ENCODE measurements around the gene PER2. TPM values are rescaled to one million over a fixed set of nuclear protein-coding genes. Genes with fewer than 3 reads are reported as not detected.

Gene PER2
- total and polyA plus RNA-seq, 4 donors: 5.5 to 9.9 (median 9.3) TPM

DNA sequence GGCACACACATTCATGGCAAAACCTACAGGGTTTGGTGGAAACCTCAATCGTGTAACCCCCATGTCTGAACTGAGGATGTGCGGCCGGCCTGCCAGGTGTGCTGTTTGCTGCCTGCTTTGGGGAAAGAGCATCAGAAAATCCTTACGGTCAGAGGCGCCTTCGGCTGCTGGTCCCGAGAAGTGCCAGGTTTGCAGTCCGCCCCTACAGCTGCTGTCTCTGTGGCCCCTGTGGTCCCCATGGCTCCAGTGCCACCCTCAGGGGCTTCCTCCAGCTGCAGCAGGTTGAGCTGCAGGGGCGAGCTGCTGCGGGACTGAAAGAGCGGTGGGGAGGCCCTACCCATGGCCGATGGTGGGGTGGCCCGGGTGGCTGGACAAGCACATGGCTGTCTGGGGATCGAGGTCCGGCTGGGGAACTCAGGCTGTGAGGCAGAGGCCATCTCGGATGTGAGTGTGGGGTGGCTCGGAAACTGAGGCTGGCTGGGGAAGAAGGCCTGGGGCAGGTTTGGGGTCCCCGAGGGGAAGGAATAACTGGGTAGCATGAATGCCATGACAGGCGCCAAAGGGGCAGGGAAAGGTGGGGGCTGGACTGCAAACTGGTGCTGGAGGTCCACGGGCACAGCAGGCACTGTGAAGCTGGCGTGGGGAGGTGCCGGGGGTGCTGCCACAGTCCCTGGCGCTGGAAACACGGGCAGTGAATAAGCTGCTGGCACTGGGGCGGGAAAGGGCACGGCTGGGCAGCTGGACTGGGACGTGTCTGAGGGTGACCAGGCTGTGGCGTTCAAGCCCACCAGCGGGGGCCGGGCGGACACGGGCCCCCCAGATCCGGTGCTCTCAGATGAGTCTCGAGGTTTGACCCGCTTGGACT, 35.4 kb downstream of the PER2 start:
- Histone ChIP-seq H3K9me3 (ENCODE audit: control insufficient read depth, insufficient read depth, low read length) (no peaks in the 10 kb centered on the region), H3K4me3 (ENCODE audit: low read depth, low read length) (no peak overlapping the region), H3K36me3 (ENCODE audit: control insufficient read depth, insufficient read depth, low read length) (peaks cover 92% of the 10 kb centered on the region), H3K27me3 (ENCODE audit: control insufficient read depth, insufficient read depth, low read length) (no peaks in the 10 kb centered on the region), H3K4me1 (ENCODE audit: control insufficient read depth, insufficient read depth, low read length) (no peaks in the 10 kb centered on the region), H3K27ac (ENCODE audit: low read depth, low read length) (no peak overlapping the region)
- 97% methylated on average over 35 of the region's 35 CpGs for WGBS (ENCODE audit: insufficient coverage)
- DNase-seq (ENCODE audit: low read depth in 4 of 6, low spot score in 6 of 6): no peak

DNA sequence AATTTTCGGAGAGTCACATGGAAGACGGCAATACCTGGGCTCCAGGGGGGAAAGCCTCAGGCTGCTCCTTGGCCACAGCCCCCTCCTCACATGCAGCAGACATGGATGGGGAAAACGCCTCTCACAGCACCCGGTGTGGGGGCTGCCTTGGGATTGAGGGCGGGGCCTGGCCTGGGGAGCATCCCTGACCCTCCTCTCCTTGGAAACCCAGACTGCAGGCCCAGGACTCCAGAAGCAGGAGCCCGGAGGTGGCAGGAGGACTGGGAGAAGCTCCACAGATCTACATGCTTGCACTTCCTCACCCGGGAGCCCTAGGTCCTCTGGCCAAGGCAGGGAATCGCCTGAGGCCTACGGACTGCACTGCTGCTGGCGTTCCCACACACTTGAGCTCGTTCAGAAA, 36.4 kb downstream of the PER2 start:
- peaks cover 92% of the 10 kb centered on the region for H3K36me3 ChIP-seq (ENCODE audit: control insufficient read depth, insufficient read depth, low read length)
- no peak overlapping the region for H3K27ac ChIP-seq (ENCODE audit: low read depth, low read length)
- H3K4me3 ChIP-seq (ENCODE audit: low read depth, low read length): no peak overlapping the region
- no peaks in the 10 kb centered on the region for H3K4me1 ChIP-seq (ENCODE audit: control insufficient read depth, insufficient read depth, low read length)
- no peaks in the 10 kb centered on the region for H3K9me3 ChIP-seq (ENCODE audit: control insufficient read depth, insufficient read depth, low read length)
- 89% methylated on average over 9 of the region's 11 CpGs for WGBS (ENCODE audit: insufficient coverage)
- H3K27me3 ChIP-seq (ENCODE audit: control insufficient read depth, insufficient read depth, low read length): no peaks in the 10 kb centered on the region
- DNase-seq (ENCODE audit: low read depth in 4 of 6, low spot score in 6 of 6): no peak

DNA sequence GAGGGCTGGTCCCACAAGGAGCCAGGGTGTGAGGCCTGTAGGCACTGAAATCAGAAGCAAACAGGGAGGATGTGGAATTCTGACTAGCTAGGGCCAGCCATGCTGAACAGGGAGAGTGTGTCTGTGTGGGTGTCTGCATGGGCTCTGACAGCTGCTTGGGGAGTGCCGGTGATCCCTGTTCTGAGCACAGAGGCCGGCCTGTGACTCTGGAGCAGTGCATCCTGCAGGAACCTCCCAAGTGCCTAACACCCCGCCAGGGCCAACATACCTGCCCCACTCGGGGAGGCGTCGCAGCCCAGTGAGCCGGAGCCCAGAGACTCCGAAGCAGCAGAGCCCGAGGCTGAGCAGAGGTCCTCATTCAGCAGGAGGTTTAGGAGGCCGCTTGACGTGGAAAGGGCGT, 37.1 kb downstream of the PER2 start:
- DNase-seq (ENCODE audit: low read depth in 4 of 6, low spot score in 6 of 6): no peak
- H3K27me3 ChIP-seq (ENCODE audit: control insufficient read depth, insufficient read depth, low read length): no peaks in the 10 kb centered on the region
- H3K4me1 ChIP-seq (ENCODE audit: control insufficient read depth, insufficient read depth, low read length): no peaks in the 10 kb centered on the region
- H3K27ac ChIP-seq (ENCODE audit: low read depth, low read length): no peak overlapping the region
- H3K9me3 ChIP-seq (ENCODE audit: control insufficient read depth, insufficient read depth, low read length): no peaks in the 10 kb centered on the region
- peaks cover 91% of the 10 kb centered on the region for H3K36me3 ChIP-seq (ENCODE audit: control insufficient read depth, insufficient read depth, low read length)
- 95% methylated on average over 12 of the region's 12 CpGs for WGBS (ENCODE audit: insufficient coverage)
- no peak overlapping the region for H3K4me3 ChIP-seq (ENCODE audit: low read depth, low read length)

DNA sequence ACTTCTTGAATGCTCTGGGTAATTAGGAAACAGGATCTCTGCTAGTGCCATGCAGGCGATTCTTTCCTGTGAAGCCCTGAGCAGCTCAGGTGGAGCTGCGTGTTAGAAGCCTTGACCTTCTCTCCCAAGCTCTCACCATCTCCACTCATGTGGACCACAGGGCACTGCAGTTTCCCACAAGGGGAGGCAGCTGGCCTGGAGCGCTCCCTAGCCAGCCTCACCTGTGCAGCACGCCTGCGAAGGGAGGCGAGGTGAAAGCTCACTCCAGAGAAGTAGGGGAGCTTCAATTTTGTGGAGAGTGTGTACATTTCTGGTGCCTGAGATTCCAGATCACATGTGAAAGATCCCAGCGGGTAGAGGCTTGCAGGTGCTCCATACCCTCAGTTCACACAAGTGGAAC, 37.5 kb downstream of the PER2 start:
- Histone ChIP-seq H3K36me3 (ENCODE audit: control insufficient read depth, insufficient read depth, low read length) (peaks cover 89% of the 10 kb centered on the region), H3K9me3 (ENCODE audit: control insufficient read depth, insufficient read depth, low read length) (no peaks in the 10 kb centered on the region), H3K4me3 (ENCODE audit: low read depth, low read length) (no peak overlapping the region), H3K27ac (ENCODE audit: low read depth, low read length) (no peak overlapping the region), H3K4me1 (ENCODE audit: control insufficient read depth, insufficient read depth, low read length) (no peaks in the 10 kb centered on the region), H3K27me3 (ENCODE audit: control insufficient read depth, insufficient read depth, low read length) (no peaks in the 10 kb centered on the region)
- WGBS (ENCODE audit: insufficient coverage): 85% methylated on average over 6 of the region's 7 CpGs
- DNase-seq (ENCODE audit: low read depth in 4 of 6, low spot score in 6 of 6): no peak

DNA sequence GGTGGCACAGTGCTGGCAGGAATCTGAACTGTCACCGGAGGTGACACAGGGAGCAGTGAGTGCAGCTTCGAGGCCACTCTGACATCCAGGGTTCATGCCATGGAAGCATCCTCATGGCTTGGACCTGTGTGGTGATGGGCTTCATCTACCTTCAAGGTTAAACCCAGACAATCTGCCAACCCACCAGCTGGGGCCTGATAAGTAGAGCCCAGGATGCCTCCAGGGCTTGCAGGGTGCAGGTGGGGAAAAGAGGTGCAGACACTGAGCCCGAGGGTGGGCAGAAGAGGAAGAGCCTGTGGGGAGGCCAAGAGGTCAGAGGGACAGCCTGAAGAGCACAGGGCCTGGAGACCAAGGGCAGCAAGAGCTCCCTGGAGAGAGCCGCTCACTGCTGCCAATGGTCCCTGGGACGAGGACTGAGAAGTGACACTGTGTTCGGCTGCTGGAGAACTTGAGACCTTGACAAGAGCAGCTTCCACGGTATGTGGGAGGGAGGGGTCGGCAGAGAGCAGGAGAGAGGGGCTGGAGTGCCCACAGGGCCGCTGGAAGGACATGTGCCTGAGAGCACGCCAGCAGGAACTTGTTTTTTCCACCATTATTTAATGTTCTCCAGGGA, 40.5 kb downstream of the PER2 start:
- H3K36me3 ChIP-seq (ENCODE audit: control insufficient read depth, insufficient read depth, low read length): peaks cover 75% of the 10 kb centered on the region
- WGBS (ENCODE audit: insufficient coverage): 70% methylated on average over 8 of the region's 10 CpGs

DNA sequence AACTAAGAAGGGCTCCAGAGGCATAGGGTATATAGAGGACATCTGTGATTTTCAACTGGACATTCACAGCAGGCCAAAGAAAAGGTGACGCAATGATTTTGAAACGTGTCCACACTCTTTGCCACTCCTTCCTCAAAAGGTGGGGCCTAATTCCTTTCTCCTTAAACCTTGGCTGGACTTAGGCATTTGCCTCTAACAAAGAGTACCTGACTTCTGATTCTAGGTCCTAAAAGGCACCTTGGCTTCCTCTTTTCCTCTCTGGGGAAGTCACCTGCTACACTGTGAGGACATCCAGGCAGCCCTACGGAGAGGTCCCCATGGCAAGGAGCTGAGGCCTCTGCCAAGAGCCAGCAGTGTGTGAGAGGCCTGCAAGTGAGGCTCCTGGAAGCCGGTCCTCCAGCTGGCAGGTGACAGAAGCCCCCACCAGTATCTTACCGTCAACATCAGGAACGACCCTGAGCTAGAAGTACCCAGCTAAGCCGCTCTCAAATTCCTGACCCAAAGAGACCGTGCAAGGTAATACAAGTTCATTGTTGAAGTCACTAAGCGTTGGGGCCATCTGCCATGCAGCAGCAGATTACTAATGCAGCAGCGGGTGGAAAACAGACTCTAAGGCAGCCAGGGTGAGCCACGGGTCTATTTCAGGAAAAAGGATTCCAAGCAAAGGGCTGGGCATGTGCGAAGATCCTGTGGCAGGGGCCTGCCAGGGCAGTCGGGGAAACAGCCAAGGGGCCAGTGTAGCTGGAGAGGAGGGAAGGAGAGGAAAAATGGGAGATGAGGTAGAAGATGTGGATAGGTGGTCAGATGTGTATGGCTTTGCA, 41.2 kb downstream of the PER2 start:
- Histone ChIP-seq H3K4me3 (ENCODE audit: low read depth, low read length) (no peak overlapping the region), H3K27me3 (ENCODE audit: control insufficient read depth, insufficient read depth, low read length) (no peaks in the 10 kb centered on the region), H3K36me3 (ENCODE audit: control insufficient read depth, insufficient read depth, low read length) (peaks cover 67% of the 10 kb centered on the region), H3K4me1 (ENCODE audit: control insufficient read depth, insufficient read depth, low read length) (peaks cover 14% of the 10 kb centered on the region), H3K9me3 (ENCODE audit: control insufficient read depth, insufficient read depth, low read length) (no peaks in the 10 kb centered on the region), H3K27ac (ENCODE audit: low read depth, low read length) (no peak overlapping the region)
- WGBS (ENCODE audit: insufficient coverage): 63% methylated on average over 13 of the region's 13 CpGs
- no peak for DNase-seq (ENCODE audit: low read depth in 4 of 6, low spot score in 6 of 6)

More for the DNA sequence above, 40.5 kb downstream of the PER2 start:
- DNase-seq (ENCODE audit: low read depth in 4 of 6, low spot score in 6 of 6): no peak
- Histone ChIP-seq H3K9me3 (ENCODE audit: control insufficient read depth, insufficient read depth, low read length) (no peaks in the 10 kb centered on the region), H3K27ac (ENCODE audit: low read depth, low read length) (no peak overlapping the region), H3K27me3 (ENCODE audit: control insufficient read depth, insufficient read depth, low read length) (no peaks in the 10 kb centered on the region), H3K4me1 (ENCODE audit: control insufficient read depth, insufficient read depth, low read length) (peaks cover 8% of the 10 kb centered on the region), H3K4me3 (ENCODE audit: low read depth, low read length) (no peak overlapping the region)

DNA sequence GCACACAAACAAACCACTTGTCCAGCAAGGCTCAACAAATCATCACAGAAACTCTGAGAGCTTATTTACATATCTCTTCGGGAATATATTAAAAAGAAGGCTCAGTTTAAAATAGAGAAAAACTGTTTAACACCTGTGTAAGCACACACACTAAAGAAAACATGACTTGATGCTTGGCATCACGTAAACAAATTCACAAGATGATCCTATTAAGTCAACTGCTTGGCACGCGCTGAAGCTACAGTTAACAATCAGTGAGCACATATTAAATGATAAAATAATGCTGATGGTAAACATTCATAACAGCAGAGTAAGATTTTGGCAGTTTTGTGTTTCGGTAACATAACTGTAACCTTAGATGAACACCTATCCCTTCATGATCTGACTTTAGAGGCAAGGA, 44.3 kb downstream of the PER2 start:
- H3K36me3 ChIP-seq (ENCODE audit: control insufficient read depth, insufficient read depth, low read length): peaks cover 38% of the 10 kb centered on the region
- H3K27me3 ChIP-seq (ENCODE audit: control insufficient read depth, insufficient read depth, low read length): no peaks in the 10 kb centered on the region
- H3K9me3 ChIP-seq (ENCODE audit: control insufficient read depth, insufficient read depth, low read length): no peaks in the 10 kb centered on the region
- H3K4me1 ChIP-seq (ENCODE audit: control insufficient read depth, insufficient read depth, low read length): peaks cover 31% of the 10 kb centered on the region
- WGBS (ENCODE audit: insufficient coverage): no CpG with 5 or more reads among the region's 5 CpGs
- no peak overlapping the region for H3K4me3 ChIP-seq (ENCODE audit: low read depth, low read length)
- no peak overlapping the region for H3K27ac ChIP-seq (ENCODE audit: low read depth, low read length)
- no peak for DNase-seq (ENCODE audit: low read depth in 4 of 6, low spot score in 6 of 6)

DNA sequence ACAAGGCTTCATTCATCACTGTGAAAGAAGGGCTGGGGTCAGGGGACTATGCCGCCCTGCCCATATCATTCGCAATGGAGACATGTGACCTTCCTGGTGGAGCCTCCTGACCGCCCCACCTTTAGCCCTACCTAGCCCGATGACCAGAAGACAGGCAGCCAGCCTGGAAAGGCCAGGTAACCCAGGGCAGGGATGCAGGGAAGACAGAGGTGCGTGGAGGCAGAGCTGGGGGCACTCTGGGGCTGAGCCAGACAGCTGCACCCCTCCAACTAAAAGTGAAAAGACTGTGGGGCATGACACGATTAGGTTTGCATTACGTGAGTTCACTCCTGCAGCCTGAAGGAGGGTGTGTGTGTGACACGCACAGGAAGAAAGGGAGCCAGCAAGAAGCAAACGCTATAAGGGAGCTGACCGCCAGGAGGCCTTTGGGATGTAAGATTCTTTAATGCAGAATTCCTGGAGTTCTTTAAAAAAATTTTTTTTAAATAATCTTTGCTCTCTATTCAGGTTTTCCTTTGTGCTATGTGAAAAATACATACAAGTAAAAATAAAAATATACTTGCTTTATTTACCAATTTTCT, 44.8 kb downstream of the PER2 start:
- Histone ChIP-seq H3K27ac (ENCODE audit: low read depth, low read length) (peak overlapping the region; percentile 75), H3K4me3 (ENCODE audit: low read depth, low read length) (no peak overlapping the region), H3K27me3 (ENCODE audit: control insufficient read depth, insufficient read depth, low read length) (no peaks in the 10 kb centered on the region), H3K4me1 (ENCODE audit: control insufficient read depth, insufficient read depth, low read length) (peaks cover 36% of the 10 kb centered on the region), H3K9me3 (ENCODE audit: control insufficient read depth, insufficient read depth, low read length) (no peaks in the 10 kb centered on the region), H3K36me3 (ENCODE audit: control insufficient read depth, insufficient read depth, low read length) (peaks cover 38% of the 10 kb centered on the region)
- DNase-seq (ENCODE audit: low read depth in 4 of 6, low spot score in 6 of 6): peak in 1 of 6 donors; percentile 31
- WGBS (ENCODE audit: insufficient coverage): 45% methylated on average over 5 of the region's 10 CpGs

DNA sequence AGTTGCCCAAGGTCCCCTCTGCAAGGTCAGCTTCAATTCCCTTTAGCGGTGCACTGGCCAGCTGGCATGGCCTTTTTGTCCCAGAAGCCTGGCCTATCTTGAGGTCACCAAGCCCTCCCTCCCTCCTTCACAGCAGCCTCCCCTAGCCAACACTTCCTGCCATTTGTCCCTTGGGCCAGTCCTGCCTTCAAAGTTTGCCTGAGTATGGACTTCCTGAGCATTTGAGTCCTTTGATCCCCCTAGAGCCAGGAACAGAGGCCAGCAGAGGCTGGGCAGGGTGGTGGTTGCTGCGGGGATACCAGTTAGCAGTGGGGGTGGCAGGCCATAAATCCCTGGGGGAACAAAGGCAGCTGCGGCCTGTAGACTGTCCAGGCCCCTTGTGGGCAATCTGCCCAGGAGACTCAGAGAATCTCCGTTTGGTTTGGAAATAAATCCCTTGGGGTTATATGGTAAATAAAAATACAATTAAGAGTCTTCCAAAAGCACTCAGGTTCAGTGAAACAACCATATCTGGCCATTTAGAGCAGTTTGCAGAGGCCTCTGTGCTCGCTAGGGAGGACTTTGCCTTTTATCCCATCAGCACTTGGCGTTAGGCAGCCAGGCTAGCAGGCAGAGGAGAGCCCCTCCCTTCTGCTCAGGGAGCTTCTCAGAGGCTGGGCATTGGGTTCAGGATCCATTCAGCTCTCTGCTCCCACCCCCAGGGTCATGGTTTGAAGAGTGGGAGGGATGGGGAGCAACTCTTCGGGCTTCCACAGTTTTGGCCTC, 45.5 kb downstream of the PER2 start:
- no peaks in the 10 kb centered on the region for H3K27me3 ChIP-seq (ENCODE audit: control insufficient read depth, insufficient read depth, low read length)
- DNase-seq (ENCODE audit: low read depth in 4 of 6, low spot score in 6 of 6): peak in 4 of 6 donors; percentile 65 to 89 (median 82)
- H3K4me3 ChIP-seq (ENCODE audit: low read depth, low read length): no peak overlapping the region
- H3K4me1 ChIP-seq (ENCODE audit: control insufficient read depth, insufficient read depth, low read length): peaks cover 43% of the 10 kb centered on the region
- 36% methylated on average over 5 of the region's 7 CpGs for WGBS (ENCODE audit: insufficient coverage)
- no peaks in the 10 kb centered on the region for H3K9me3 ChIP-seq (ENCODE audit: control insufficient read depth, insufficient read depth, low read length)
- H3K36me3 ChIP-seq (ENCODE audit: control insufficient read depth, insufficient read depth, low read length): peaks cover 33% of the 10 kb centered on the region
- H3K27ac ChIP-seq (ENCODE audit: low read depth, low read length): peak overlapping the region; percentile 75

All from spinal cord (tissue), 10 donors.